Aorta (tissue), 5 donors: ENCODE measurements around the gene HEPACAM. TPM values are rescaled to one million over a fixed set of nuclear protein-coding genes. Genes with fewer than 3 reads are reported as not detected.

ENCODE experiments used
- ATAC-seq: fragments of 200-7000 bp; cut with Tn5 transposase; one replicate; pipeline ENCODE4 v1.9.1; 2022; ENCODE audit warnings: moderate library complexity; ENCODE audit not compliant: low FRiP score
- DNase-seq, 2 donors: peaks; one replicate each; pipeline ENCODE4 v3.0.0-alpha.2; 2020
- H3K27ac ChIP-seq, 2 donors: one replicate each; pipeline ENCODE4 v1.5.1; 2013; ENCODE audit warnings: low read length in 2 of 2, mild to moderate bottlenecking in 2 of 2, moderate library complexity in 2 of 2, control low read depth in 1 of 2, inconsistent platforms in 1 of 2, low read depth in 1 of 2
- H3K27me3 ChIP-seq, 2 donors: one replicate each; pipeline ENCODE4 v1.6.1; 2013; ENCODE audit warnings: control low read depth in 1 of 2, low read length in 1 of 2, mild to moderate bottlenecking in 1 of 2, moderate library complexity in 1 of 2; ENCODE audit not compliant: insufficient read depth in 2 of 2, control insufficient read depth in 1 of 2
- H3K36me3 ChIP-seq, 2 donors: one replicate each; pipeline ENCODE4 v1.6.1; 2013; ENCODE audit warnings: control low read depth in 1 of 2, low read length in 1 of 2, mild to moderate bottlenecking in 1 of 2; ENCODE audit not compliant: insufficient read depth in 2 of 2, control insufficient read depth in 1 of 2
- H3K4me1 ChIP-seq, 2 donors: one replicate each; pipeline ENCODE4 v1.6.1; 2013; ENCODE audit warnings: low read length in 2 of 2, control low read depth in 1 of 2, mild to moderate bottlenecking in 1 of 2, moderate library complexity in 1 of 2; ENCODE audit not compliant: insufficient read depth in 2 of 2, control insufficient read depth in 1 of 2
- H3K4me3 ChIP-seq, 2 donors: one replicate each; pipeline ENCODE4 v1.5.1; 2013; ENCODE audit warnings: low read length in 2 of 2, control low read depth in 1 of 2, mild to moderate bottlenecking in 1 of 2
- H3K9me3 ChIP-seq: one replicate; pipeline ENCODE4 v1.6.1; 2013; ENCODE audit warnings: mild to moderate bottlenecking, low read length; ENCODE audit not compliant: control insufficient read depth
- WGBS, 2 donors: extraction: QIAGEN DNeasy Blood & Tissue Kit; methylation state at CpG; one replicate each; pipeline ENCODE4 v1.1.7; 2013; 5-methylcytosine and 5-hydroxymethylcytosine counted together
- intact Hi-C, 2 donors: fragments of 100-400 bp; cut with DNase I; formaldehyde crosslinking; loops; one replicate each; pipeline versions ENCODE4 v1.14.2 to v1.15.0; 2022
- polyA plus RNA-seq, 2 donors: library from polyadenylated mRNA; stranded (reverse); fragments of 200-250 nt; gene quantifications; one replicate each; pipeline ENCODE4 v1.2.3, GENCODE V29; 2013
- total RNA-seq, 2 donors: library from RNA; stranded (reverse); fragmentation: NEBNext Ultra II Directional; extraction: Animal tissue kit (Norgen Biotek cat#: 25700); gene quantifications; one replicate each; pipeline ENCODE4 v1.2.1, GENCODE V29; 2021
- donor health status: healthy with polysubstance abuse.
- donor health status: Bipolar disorder and iron deficiency.
- donor health status: DM: no; HTN: no; CAD: no.
- donor health status: DM: no; HTN: no; CAD: no.
- donor health status: DM: yes; HTN: yes; CAD: no.

Gene HEPACAM
- total and polyA plus RNA-seq, 4 donors, result 0.10 to 0.30 TPM; not detected in 2

- Histone ChIP-seq H3K27ac (no peak overlapping the region), H3K9me3 (no peaks in the 10 kb centered on the region), H3K4me1 (no peaks in the 10 kb centered on the region), H3K27me3 (no peaks in the 10 kb centered on the region), H3K36me3 (no peaks in the 10 kb centered on the region), H3K4me3 (no peak overlapping the region)
- 86 to 89% methylated on average over 11 of the region's 11 CpGs for WGBS, 2 donors
- intact Hi-C loops, result no loop called here
- ATAC-seq, result no peak
- DNase-seq, result peak in 1 of 2 donors; percentile 68
Measured at GRCh38 chr11:124886476-124886875, 49.4 kb downstream of the HEPACAM start.

- intact Hi-C loops, result no loop called here
- no peaks in the 10 kb centered on the region for H3K9me3 ChIP-seq
- H3K27me3 ChIP-seq, result no peaks in the 10 kb centered on the region
- no peaks in the 10 kb centered on the region for H3K4me1 ChIP-seq
- H3K4me3 ChIP-seq, result no peak overlapping the region
- WGBS, 2 donors, result 62 to 68% methylated on average over 5 of the region's 5 CpGs
- H3K27ac ChIP-seq, result no peak overlapping the region
- ATAC-seq (no peak), DNase-seq (peak in 1 of 2 donors; percentile 65)
- H3K36me3 ChIP-seq, result no peaks in the 10 kb centered on the region
Measured at GRCh38 chr11:124884869-124885479, 50.9 kb downstream of the HEPACAM start.

GRCh38 chr11:124884340-124884739 lies 51.5 kb downstream of the HEPACAM start:
- Histone ChIP-seq H3K9me3 (no peaks in the 10 kb centered on the region), H3K4me3 (no peak overlapping the region), H3K4me1 (no peaks in the 10 kb centered on the region), H3K27ac (no peak overlapping the region), H3K27me3 (no peaks in the 10 kb centered on the region), H3K36me3 (no peaks in the 10 kb centered on the region)
- DNase-seq (no peak), ATAC-seq (no peak)
- WGBS, 2 donors, result 86 to 88% methylated on average over 1 of the region's 1 CpG
- intact Hi-C loops, result no loop called here

- H3K27me3 ChIP-seq, result no peaks in the 10 kb centered on the region
- WGBS, 2 donors, result 78% methylated on average over 11 of the region's 11 CpGs
- intact Hi-C loops, result no loop called here
- DNase-seq (peak in 1 of 2 donors; percentile 65), ATAC-seq (no peak)
- H3K27ac ChIP-seq, result no peak overlapping the region
- H3K9me3 ChIP-seq, result no peaks in the 10 kb centered on the region
- no peak overlapping the region for H3K4me3 ChIP-seq
- H3K4me1 ChIP-seq, result no peaks in the 10 kb centered on the region
- no peaks in the 10 kb centered on the region for H3K36me3 ChIP-seq
Measured at GRCh38 chr11:124882339-124883071, 53.3 kb downstream of the HEPACAM start.

GRCh38 chr11:124880958-124881357 lies 54.9 kb downstream of the HEPACAM start:
- intact Hi-C loops, result no loop called here
- ATAC-seq, result no peak
- no peaks in the 10 kb centered on the region for H3K9me3 ChIP-seq
- no peak overlapping the region for H3K27ac ChIP-seq
- DNase-seq, result no peak
- no peak overlapping the region for H3K4me3 ChIP-seq
- no peaks in the 10 kb centered on the region for H3K36me3 ChIP-seq
- no peaks in the 10 kb centered on the region for H3K27me3 ChIP-seq
- no peaks in the 10 kb centered on the region for H3K4me1 ChIP-seq
- 78% methylated on average over 3 of the region's 3 CpGs for WGBS, 2 donors

- intact Hi-C loops, result no loop called here
- no peak for DNase-seq
Measured at GRCh38 chr11:124880290-124880611, 55.6 kb downstream of the HEPACAM start.

GRCh38 chr11:124879493-124880289 lies 56.2 kb downstream of the HEPACAM start:
- no peaks in the 10 kb centered on the region for H3K4me1 ChIP-seq
- intact Hi-C loops, result loop anchor here in 1 of 2 donors (10.0 kb wide), 1 partner anchor 465 kb away; no protein-coding TSS in a partner anchor
- DNase-seq, result peak in 1 of 2 donors; percentile 72
- no peaks in the 10 kb centered on the region for H3K27me3 ChIP-seq
- no peak for ATAC-seq
- no peak overlapping the region for H3K4me3 ChIP-seq
- H3K27ac ChIP-seq, result no peak overlapping the region
- H3K36me3 ChIP-seq, result no peaks in the 10 kb centered on the region
- no peaks in the 10 kb centered on the region for H3K9me3 ChIP-seq
- 94 to 98% methylated on average over 16 of the region's 16 CpGs for WGBS, 2 donors

More at GRCh38 chr11:124880290-124880611, 55.6 kb downstream of the HEPACAM start:
- 84 to 86% methylated on average over 10 of the region's 10 CpGs for WGBS, 2 donors
- no peak for ATAC-seq
- Histone ChIP-seq H3K27ac (no peak overlapping the region), H3K4me3 (no peak overlapping the region), H3K36me3 (no peaks in the 10 kb centered on the region), H3K9me3 (no peaks in the 10 kb centered on the region), H3K27me3 (no peaks in the 10 kb centered on the region), H3K4me1 (no peaks in the 10 kb centered on the region)

GRCh38 chr11:124878759-124879492 lies 56.9 kb downstream of the HEPACAM start:
- no peak overlapping the region for H3K27ac ChIP-seq
- intact Hi-C loops, result loop anchor here in 1 of 2 donors (10.0 kb wide), 1 partner anchor 464 kb away; no protein-coding TSS in a partner anchor
- no peaks in the 10 kb centered on the region for H3K9me3 ChIP-seq
- peak in 1 of 2 donors; percentile 57 for DNase-seq
- no peaks in the 10 kb centered on the region for H3K4me1 ChIP-seq
- 94 to 95% methylated on average over 11 of the region's 11 CpGs for WGBS, 2 donors
- H3K27me3 ChIP-seq, result no peaks in the 10 kb centered on the region
- H3K36me3 ChIP-seq, result no peaks in the 10 kb centered on the region
- ATAC-seq, result no peak
- no peak overlapping the region for H3K4me3 ChIP-seq
